H1 (cell line): Measurements from ENCODE around the gene TADA3. TPM values are rescaled to one million over a fixed set of nuclear protein-coding genes. Genes with fewer than 3 reads are reported as not detected.

Experiments
- CTCF ChIA-PET: fragments of 300-600 bp; sonication (Branson Sonifier 250); formaldehyde crosslinking; loops from one replicate; lab custom pipeline; 2021; ENCODE audit not compliant: partially characterized antibody; lab: Charles Lee
- POLR2A ChIA-PET: fragments of 300-600 bp; sonication (Branson Sonifier 250); formaldehyde crosslinking; loops from one replicate; lab custom pipeline; 2021; ENCODE audit warnings: inconsistent platforms; ENCODE audit not compliant: partially characterized antibody; lab: Charles Lee
- DNase-seq, 2 experiments: peaks; one replicate each; pipeline versions ENCODE4 v3.0.0 to v3.0.0-alpha.2; 2010 to 2022; ENCODE audit warnings: low spot score in 2 of 2, low read depth in 1 of 2, mixed read lengths in 1 of 2
- FAIRE-seq: peaks from 2 replicates; lab custom pipeline; 2011; peaks lifted over from hg19 to GRCh38; lab: Jason Lieb, UNC
- H2AFZ ChIP-seq: 2 replicates; pipeline ENCODE4 v1.8.1; 2012; ENCODE audit warnings: low read length, inconsistent platforms
- H2AK5ac ChIP-seq: 2 replicates; pipeline ENCODE4 v1.6.1; 2013; ENCODE audit warnings: low read depth, low read length
- H2BK120ac ChIP-seq: replicated peaks from 2 replicates; pipeline ENCODE3; 2013; ENCODE audit warnings: low read depth, low read length, inconsistent platforms
- H2BK12ac ChIP-seq: 2 replicates; pipeline ENCODE4 v1.6.1; 2013; ENCODE audit warnings: low read depth, low read length
- H2BK15ac ChIP-seq: 2 replicates; pipeline ENCODE4 v1.6.1; 2013; ENCODE audit warnings: low read length
- H2BK20ac ChIP-seq: 2 replicates; pipeline ENCODE4 v1.6.1; 2013; ENCODE audit warnings: low read length
- H2BK5ac ChIP-seq: 2 replicates; pipeline ENCODE4 v1.6.1; 2013; ENCODE audit warnings: low read depth, low read length
- H3K14ac ChIP-seq: 2 replicates; pipeline ENCODE4 v1.6.1; 2013; ENCODE audit warnings: inconsistent platforms; ENCODE audit not compliant: insufficient read length
- H3K18ac ChIP-seq: 2 replicates; pipeline ENCODE4 v1.6.1; 2013; ENCODE audit warnings: low read length; ENCODE audit errors: extremely low read depth
- H3K23ac ChIP-seq: 2 replicates; pipeline ENCODE4 v1.6.1; 2013; ENCODE audit warnings: inconsistent platforms; ENCODE audit not compliant: insufficient read length
- H3K23me2 ChIP-seq: 2 replicates; pipeline ENCODE4 v1.6.1; 2013; ENCODE audit warnings: low read depth, low read length
- H3K27ac ChIP-seq: 2 replicates; pipeline ENCODE4 v1.6.1; 2011; ENCODE audit warnings: low read depth, low read length, inconsistent platforms
- H3K27me3 ChIP-seq, 4 experiments: replicated peaks in 1 of 4; 1 replicate in 1 of 4; 2 replicates in 3 of 4; pipeline versions ENCODE4 v1.6.1 to v1.8.1; 2011 to 2013; ENCODE audit warnings: low read length in 3 of 4, mild to moderate bottlenecking in 3 of 4, inconsistent platforms in 2 of 4, mixed read lengths in 2 of 4, moderate library complexity in 1 of 4; ENCODE audit not compliant: control insufficient read depth in 3 of 4, insufficient read depth in 3 of 4; ENCODE audit errors: extremely low read depth in 1 of 4
- H3K36me3 ChIP-seq, 4 experiments: 2 replicates each; pipeline versions ENCODE4 v1.6.1 to v1.8.1; 2011 to 2013; ENCODE audit warnings: mild to moderate bottlenecking in 4 of 4, low read length in 3 of 4, moderate library complexity in 2 of 4, control low read depth in 1 of 4, inconsistent platforms in 1 of 4; ENCODE audit not compliant: insufficient read depth in 4 of 4, control insufficient read depth in 2 of 4
- H3K4ac ChIP-seq: replicated peaks from 2 replicates; pipeline ENCODE3; 2013; ENCODE audit warnings: low read length, low read depth, mixed read lengths, inconsistent platforms; ENCODE audit not compliant: insufficient read length
- H3K4me1 ChIP-seq, 4 experiments: replicated peaks in 1 of 4; 1 replicate in 1 of 4; 2 replicates in 3 of 4; pipeline versions ENCODE4 v1.6.1 to v1.8.1; 2011 to 2013; ENCODE audit warnings: low read length in 3 of 4, inconsistent platforms in 2 of 4, mixed read lengths in 1 of 4; ENCODE audit not compliant: insufficient read depth in 4 of 4, control insufficient read depth in 3 of 4
- H3K4me2 ChIP-seq, 2 experiments: 2 replicates each; pipeline versions ENCODE4 v1.6.1 to v1.8.1; 2011 to 2013; ENCODE audit warnings: low read depth in 2 of 2, low read length in 2 of 2, control low read depth in 1 of 2, inconsistent platforms in 1 of 2, mild to moderate bottlenecking in 1 of 2; ENCODE audit not compliant: insufficient read depth in 1 of 2
- H3K4me3 ChIP-seq, 4 experiments: fragments of 200-600, 300-600 bp in 1 of 4; sonication (generic), shearing (Covaris generic), sonication (Bioruptor Twin) in 1 of 4; 2 replicates each; pipeline versions ENCODE4 v1.5.1 to v1.8.1; 2011 to 2016; ENCODE audit warnings: low read length in 4 of 4, low read depth in 3 of 4, control low read depth in 2 of 4, inconsistent platforms in 2 of 4, mild to moderate bottlenecking in 2 of 4, mixed read lengths in 1 of 4, moderate library complexity in 1 of 4; ENCODE audit not compliant: insufficient read depth in 2 of 4; ENCODE audit errors: extremely low read depth in 1 of 4
- H3K56ac ChIP-seq: replicated peaks from 2 replicates; pipeline ENCODE3; 2013; ENCODE audit warnings: low read depth, mild to moderate bottlenecking, mixed read lengths, low read length, inconsistent platforms; ENCODE audit not compliant: insufficient read length
- H3K79me1 ChIP-seq: 2 replicates; pipeline ENCODE4 v1.6.1; 2013; ENCODE audit warnings: low read depth, low read length, control low read depth
- H3K79me2 ChIP-seq, 2 experiments: 2 replicates each; pipeline versions ENCODE4 v1.6.1 to v1.8.1; 2012 to 2013; ENCODE audit warnings: low read length in 2 of 2, mild to moderate bottlenecking in 2 of 2, inconsistent platforms in 1 of 2; ENCODE audit not compliant: insufficient read depth in 2 of 2, control insufficient read depth in 1 of 2
- H3K9ac ChIP-seq, 4 experiments: replicated peaks in 1 of 4; 1 replicate in 1 of 4; 2 replicates in 3 of 4; pipeline versions ENCODE4 v1.6.1 to v1.8.1; 2011 to 2013; ENCODE audit warnings: low read depth in 3 of 4, low read length in 3 of 4, control low read depth in 2 of 4, mild to moderate bottlenecking in 2 of 4, moderate library complexity in 2 of 4, inconsistent platforms in 1 of 4; ENCODE audit errors: extremely low read depth in 1 of 4
- H3K9me3 ChIP-seq, 2 experiments: 2 replicates each; pipeline versions ENCODE4 v1.6.1 to v1.8.1; 2012 to 2013; ENCODE audit warnings: mild to moderate bottlenecking in 2 of 2, moderate library complexity in 2 of 2, control low read depth in 1 of 2, inconsistent platforms in 1 of 2, low read depth in 1 of 2, low read length in 1 of 2, mixed read lengths in 1 of 2; ENCODE audit not compliant: insufficient read depth in 2 of 2
- H4K20me1 ChIP-seq, 2 experiments: replicated peaks in 1 of 2; 2 replicates each; pipeline versions ENCODE3 to v1.8.1; 2011 to 2013; ENCODE audit warnings: inconsistent platforms in 2 of 2, low read length in 2 of 2, mild to moderate bottlenecking in 1 of 2; ENCODE audit not compliant: insufficient read depth in 2 of 2, control insufficient read depth in 1 of 2
- H4K5ac ChIP-seq: 2 replicates; pipeline ENCODE4 v1.6.1; 2013; ENCODE audit warnings: low read length, low read depth, mixed read lengths, inconsistent platforms; ENCODE audit not compliant: insufficient read length
- H4K8ac ChIP-seq: 2 replicates; pipeline ENCODE4 v1.8.0; 2013; ENCODE audit warnings: mild to moderate bottlenecking, moderate library complexity, low read length, inconsistent platforms; ENCODE audit not compliant: insufficient read depth; ENCODE audit errors: extremely low read depth
- H4K91ac ChIP-seq: replicated peaks from 2 replicates; pipeline ENCODE3; 2013; ENCODE audit warnings: low read length, mixed read lengths, inconsistent platforms; ENCODE audit not compliant: insufficient read length
- CREB1 ChIP-seq: IDR thresholded peaks from 2 replicates; pipeline ENCODE4 v1.6.1; 2012; ENCODE audit warnings: inconsistent platforms
- FOSL1 ChIP-seq: IDR thresholded peaks from 2 replicates; pipeline ENCODE4 v1.6.1; 2011; ENCODE audit warnings: mild to moderate bottlenecking, low read depth, low read length, moderate library complexity; ENCODE audit not compliant: insufficient read depth
- WGBS, 2 experiments: shearing (Covaris generic) in 1 of 2; methylation state at CpG; one replicate each; pipeline versions ENCODE4 v1.1.6 to v1.1.7; 2013 to 2015; ENCODE audit warnings: low lambda C conversion rate in 2 of 2, mixed read lengths in 2 of 2, inconsistent platforms in 1 of 2, low coverage in 1 of 2, missing lambda C conversion rate in 1 of 2; ENCODE audit not compliant: insufficient replicate concordance in 2 of 2, insufficient coverage in 1 of 2, insufficient read length in 1 of 2; ENCODE audit errors: extremely low coverage in 1 of 2, missing lambda C conversion rate in 1 of 2; 5-methylcytosine and 5-hydroxymethylcytosine counted together
- polyA plus RNA-seq, 7 experiments: library from polyadenylated mRNA; depleted of rRNA in 3 of 7; stranded (reverse) in 5 of 7; unstranded in 2 of 7; fragments of >200 nt in 5 of 7; fragments of 200-250 nt in 2 of 7; gene quantifications; 1 replicate in 5 of 7; 2 replicates in 1 of 7; 4 replicates in 1 of 7; pipeline versions ENCODE4 v1.2.1 to v1.2.3, GENCODE V29; 2011 to 2013; ENCODE audit warnings: missing spikeins in 2 of 7, mixed read lengths in 2 of 7
- total RNA-seq: library from RNA; stranded (reverse); fragmentation: NEBNext Ultra II Directional; extraction: Animal tissue kit (Norgen Biotek cat#: 25700); gene quantifications from 2 replicates; pipeline ENCODE4 v1.2.1, GENCODE V29; 2021

The TADA3 gene
- total and polyA plus RNA-seq, 2 of the 8 experiments (the other 6 are each of a cell fraction or from before 2014, with no cell fraction given), result 43.4 to 50.3 TPM

DNA sequence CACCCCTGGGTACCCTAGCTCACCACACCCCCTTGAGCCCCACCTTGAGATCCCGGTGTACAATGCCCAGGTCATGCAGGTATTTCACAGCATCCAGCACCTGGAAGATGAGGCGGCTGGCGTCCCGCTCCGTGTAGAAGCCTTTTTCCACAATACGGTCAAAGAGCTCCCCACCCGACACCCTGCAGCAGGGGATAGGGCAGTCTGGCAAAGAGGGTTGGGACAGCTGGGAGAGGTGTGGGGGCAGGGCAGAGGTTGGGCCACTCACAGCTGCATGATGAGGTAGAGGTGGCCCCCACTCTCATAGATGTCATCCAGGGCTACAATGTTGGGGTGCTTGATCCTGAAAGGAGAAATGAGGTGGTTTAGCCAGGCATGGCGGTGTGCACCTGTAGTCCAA is 29.4 kb downstream of the TADA3 start:
- Histone ChIP-seq H3K18ac (no peak overlapping the region), H3K27ac (no peak overlapping the region), H2BK20ac (no peak overlapping the region), H3K27me3 (no peaks in the 10 kb centered on the region; a peak in 3 of 7 replicates), H3K4ac (no peak overlapping the region), H2BK15ac (no peak overlapping the region), H3K14ac (no peak overlapping the region), H3K9ac (no peak overlapping the region), H2BK5ac (no peak overlapping the region), H2AK5ac (no peak overlapping the region), H3K4me1 (peaks cover 0 to 7% (median 0%) of the 10 kb centered on the region in 4 experiments; a peak in 1 of 7 replicates), H2BK12ac (no peak overlapping the region), H3K56ac (no peak overlapping the region), H3K23me2 (no peaks in the 10 kb centered on the region), H3K79me1 (no peaks in the 10 kb centered on the region), H3K9me3 (no peaks in the 10 kb centered on the region), H3K36me3 (peaks cover 0 to 13% (median 2%) of the 10 kb centered on the region in 4 experiments; a peak in 4 of 8 replicates), H3K79me2 (no peaks in the 10 kb centered on the region), H4K91ac (no peak overlapping the region), H2AFZ (no peak overlapping the region), H4K20me1 (peaks cover 0 to 7% of the 10 kb centered on the region in 2 experiments), H4K8ac (no peak overlapping the region), H4K5ac (no peak overlapping the region), H3K23ac (no peak overlapping the region), H2BK120ac (no peak overlapping the region), H3K4me2 (no peak overlapping the region), H3K4me3 (no peak overlapping the region)
- ChIA-PET CTCF (interaction anchor here (1.0 to 1.4 kb wide), 2 partner anchors 25 to 35 kb away, joined by 3 to 4 read pairs; no protein-coding TSS in a partner anchor), POLR2A (interaction anchor here (0.6 to 4.1 kb wide), 9 partner anchors 10 to 248 kb away, joined by 3 to 31 read pairs (median 3); partner anchors contain the start of gene OGG1)
- WGBS, 2 experiments, result 89% methylated on average over 8 of the region's 8 CpGs; no CpG with 5 or more reads in 1 of the 2 experiments
- TF ChIP-seq CREB1 (no peak), FOSL1 (no peak)
- DNase-seq (no peak), FAIRE-seq (no peak)
